AG04450 (cell line): Measurements from ENCODE around the gene PDZD2. TPM values are rescaled to one million over a fixed set of nuclear protein-coding genes. Genes with fewer than 3 reads are reported as not detected.

Experiments
- CTCF ChIA-PET: fragments of 300-600, 350-600 bp; formaldehyde crosslinking; extraction: SDS; loops from one replicate; lab custom pipeline; 2022; ENCODE audit warnings: antibody characterized with exemption, inconsistent platforms; lab: Charles Lee
- POLR2A ChIA-PET: fragments of 350-600 bp; formaldehyde crosslinking; extraction: SDS; loops from one replicate; lab custom pipeline; 2021; ENCODE audit warnings: antibody characterized with exemption, inconsistent platforms; lab: Yijun Ruan, JAX
- DNase-seq: peaks from one replicate; pipeline ENCODE4 v3.0.0-alpha.2; 2011; ENCODE audit warnings: low read depth, low spot score
- H3K27ac ChIP-seq: one replicate; pipeline ENCODE4 v1.5.1; 2012; ENCODE audit warnings: low read depth, low read length, control low read depth
- H3K27me3 ChIP-seq: one replicate; pipeline ENCODE4 v1.6.0; 2012; ENCODE audit warnings: low read length; ENCODE audit not compliant: control insufficient read depth, insufficient read depth
- H3K4me3 ChIP-seq: 2 replicates; pipeline ENCODE4 v1.5.1; 2011; ENCODE audit warnings: mild to moderate bottlenecking, low read depth, low read length, control low read depth
- H3K9me3 ChIP-seq: 2 replicates; pipeline ENCODE4 v1.5.1; 2012; ENCODE audit warnings: low read length; ENCODE audit not compliant: control insufficient read depth, insufficient read depth
- CTCF ChIP-seq: IDR thresholded peaks from 2 replicates; pipeline ENCODE4 v1.5.1; 2011; ENCODE audit warnings: low read depth, low read length, control low read depth, inconsistent platforms
- polyA plus RNA-seq: library from polyadenylated mRNA; depleted of rRNA; stranded (reverse); fragments of >200 nt; gene quantifications from 2 replicates; pipeline ENCODE4 v1.2.3, GENCODE V29; 2011

PDZD2 gene
- polyA plus RNA-seq, 1 experiment, result 0.40 TPM

- Histone ChIP-seq H3K9me3 (no peaks in the 10 kb centered on the region), H3K4me3 (no peak overlapping the region), H3K27ac (no peak overlapping the region), H3K27me3 (peaks cover 19% of the 10 kb centered on the region)
- CTCF ChIA-PET, result interaction anchor here (0.6 kb wide), 1 partner anchor 62 kb away, joined by 3 read pairs; no protein-coding TSS in a partner anchor
- POLR2A ChIA-PET, result no interaction called here
- no peak for DNase-seq
- no peak for TF ChIP-seq CTCF
Observed at GRCh38 chr5:31937226-31937625, 298.3 kb downstream of the PDZD2 start.

- ChIA-PET CTCF (interaction anchor here (0.6 kb wide), 1 partner anchor 62 kb away, joined by 3 read pairs; no protein-coding TSS in a partner anchor), POLR2A (no interaction called here)
- no peaks in the 10 kb centered on the region for H3K9me3 ChIP-seq
- no peak overlapping the region for H3K4me3 ChIP-seq
- H3K27ac ChIP-seq, result no peak overlapping the region
- no peak for DNase-seq
- H3K27me3 ChIP-seq, result peaks cover 19% of the 10 kb centered on the region
- TF ChIP-seq CTCF, result no peak
Observed at GRCh38 chr5:31937703-31938102, 298.8 kb downstream of the PDZD2 start.

GRCh38 chr5:31939151-31939550, 300.2 kb downstream of the PDZD2 start:
- H3K4me3 ChIP-seq, result no peak overlapping the region
- no peak overlapping the region for H3K27ac ChIP-seq
- no peak for DNase-seq
- TF ChIP-seq CTCF, result no peak
- H3K9me3 ChIP-seq, result no peaks in the 10 kb centered on the region
- CTCF ChIA-PET, result interaction anchor here (0.6 kb wide), 1 partner anchor 105 kb away, joined by 3 read pairs; no protein-coding TSS in a partner anchor
- POLR2A ChIA-PET, result no interaction called here
- H3K27me3 ChIP-seq, result peaks cover 19% of the 10 kb centered on the region

GRCh38 chr5:31941151-31941755, 302.3 kb downstream of the PDZD2 start:
- Histone ChIP-seq H3K9me3 (no peaks in the 10 kb centered on the region), H3K27me3 (peaks cover 12% of the 10 kb centered on the region), H3K4me3 (no peak overlapping the region), H3K27ac (no peak overlapping the region)
- no peak for TF ChIP-seq CTCF
- ChIA-PET CTCF (no interaction called here), POLR2A (no interaction called here)
- no peak for DNase-seq

GRCh38 chr5:31942546-31942945, 303.6 kb downstream of the PDZD2 start:
- H3K4me3 ChIP-seq, result no peak overlapping the region
- no peak for DNase-seq
- no peaks in the 10 kb centered on the region for H3K9me3 ChIP-seq
- POLR2A ChIA-PET, result no interaction called here
- peaks cover 2% of the 10 kb centered on the region for H3K27me3 ChIP-seq
- TF ChIP-seq CTCF, result no peak
- CTCF ChIA-PET, result no interaction called here
- no peak overlapping the region for H3K27ac ChIP-seq
